Measurements from ENCODE around the gene HERC2. TPM values are rescaled to one million over a fixed set of nuclear protein-coding genes. Genes with fewer than 3 reads are reported as not detected.
A peak's percentile ranks its signal among the peaks of the same experiment; 100 is the strongest.
"Not testable (repeated sequence)": the region's sequence is repeated elsewhere in the genome, so short reads cannot be mapped to it uniquely, and the experiment has no call there.

Gene HERC2
- total RNA-seq, 1 donor from 2014 or later = 39.0 TPM

GRCh38 chr15:28243901-28244300 lies 78.1 kb downstream of the HERC2 start:
- intact Hi-C loops (cut with DNase I) = no loop called here
- DNase-seq (ENCODE audit: missing footprints) (no peak), ATAC-seq (no peak)

DNA sequence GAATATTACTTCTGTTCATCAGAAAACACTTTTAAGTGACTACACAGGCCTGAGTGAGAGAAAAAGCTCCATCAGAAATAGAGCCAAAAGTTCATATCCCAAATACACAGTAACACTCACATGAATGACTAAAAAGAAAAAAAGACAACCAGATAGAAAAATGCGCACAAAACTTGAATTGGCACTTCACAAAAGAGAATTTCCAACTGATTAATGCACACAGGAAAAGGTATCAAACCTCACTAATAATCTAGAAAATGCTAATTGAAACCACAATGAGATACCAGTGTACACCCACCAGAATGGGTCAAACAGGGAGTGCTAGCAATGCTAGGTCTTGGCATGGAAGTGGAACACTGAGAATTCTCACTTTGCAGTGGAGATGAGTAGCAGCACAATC lies 78.6 kb downstream of the HERC2 start:
- no peak for DNase-seq (ENCODE audit: missing footprints)
- intact Hi-C loops (cut with DNase I) = no loop called here
- no peak for ATAC-seq

GRCh38 chr15:28238296-28238695 lies 83.7 kb downstream of the HERC2 start:
- ATAC-seq; intact Hi-C loops (cut with DNase I); DNase-seq (ENCODE audit: missing footprints): not testable (repeated sequence)

- DNase-seq (ENCODE audit: missing footprints); ATAC-seq; intact Hi-C loops (cut with DNase I): not testable (repeated sequence)
These were observed 90.2 kb downstream of the HERC2 start for GRCh38 chr15:28231743-28232142.

- ATAC-seq = not testable (repeated sequence)
These were observed 90.6 kb downstream of the HERC2 start for GRCh38 chr15:28231336-28231735.

DNA sequence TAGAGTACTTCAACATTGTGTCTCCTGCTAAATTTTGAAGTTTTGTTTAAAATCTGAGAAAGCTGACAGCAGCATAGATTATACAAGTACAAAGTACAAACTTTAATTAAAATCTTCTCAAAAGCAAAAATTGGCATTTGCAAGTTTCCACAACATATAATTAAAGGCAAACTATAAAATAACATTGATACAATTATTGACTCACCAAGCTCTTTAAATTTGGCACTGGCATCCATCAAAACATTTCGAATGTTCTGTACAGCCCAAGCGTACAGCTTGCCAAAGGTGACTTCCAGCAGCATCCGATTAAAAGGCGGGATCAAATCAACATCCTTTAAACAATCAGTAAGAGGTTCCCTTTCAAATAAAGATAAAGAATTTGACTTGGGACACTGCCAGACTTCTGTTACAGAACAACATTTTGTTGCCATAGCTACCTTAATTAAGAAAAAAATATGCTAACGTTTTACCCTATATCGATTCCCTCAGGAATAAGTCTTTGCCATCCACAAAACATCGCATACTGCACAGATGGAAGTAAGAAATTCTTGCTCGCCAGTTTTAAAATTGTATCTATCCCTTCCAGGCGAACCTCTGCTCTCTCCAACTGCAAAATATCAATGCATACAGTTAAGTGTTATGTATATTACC lies 92.9 kb downstream of the HERC2 start:
- ATAC-seq; intact Hi-C loops (cut with DNase I); DNase-seq (ENCODE audit: missing footprints): not testable (repeated sequence)

More at GRCh38 chr15:28231336-28231735, 90.6 kb downstream of the HERC2 start:
- DNase-seq (ENCODE audit: missing footprints); intact Hi-C loops (cut with DNase I): not testable (repeated sequence)

DNA sequence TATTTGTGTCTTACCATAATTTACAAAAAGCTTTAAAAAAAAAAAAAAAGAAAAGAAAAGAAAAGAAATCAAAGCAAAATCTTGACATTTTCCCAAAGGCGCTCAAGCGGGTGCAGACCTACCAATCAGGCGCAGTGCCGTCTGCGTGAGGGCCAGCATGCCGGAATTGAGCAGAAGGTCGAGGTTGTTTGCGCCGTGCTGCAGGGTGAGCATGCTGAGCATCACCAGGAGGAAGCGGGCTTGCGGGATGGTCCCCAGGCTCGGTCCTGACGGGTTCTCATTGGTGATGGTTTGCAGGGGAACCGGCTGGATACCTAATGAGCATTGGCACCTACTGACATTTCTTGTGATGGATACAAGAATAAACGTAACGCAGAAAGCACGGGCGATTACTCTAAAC lies 93.9 kb downstream of the HERC2 start:
- no peak for ATAC-seq
- intact Hi-C loops (cut with DNase I) = no loop called here

DNA sequence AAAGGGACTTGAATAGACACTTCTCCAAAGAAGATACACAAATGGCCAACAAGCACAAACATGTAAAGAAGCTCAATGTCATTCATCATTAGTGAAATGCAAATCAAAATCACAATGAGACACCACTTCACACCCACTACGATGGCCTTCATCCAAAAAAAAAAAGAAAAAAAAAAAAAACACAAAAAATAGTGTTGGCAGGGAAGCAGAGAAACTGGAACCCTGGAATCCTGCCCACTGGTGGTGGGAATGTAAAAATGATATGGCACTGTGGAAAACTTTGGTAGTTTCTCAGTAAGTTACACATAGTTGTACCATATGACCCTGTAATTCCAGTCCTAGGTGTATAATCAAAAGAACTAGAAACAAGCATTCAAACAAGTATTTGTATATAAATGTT lies 94.7 kb downstream of the HERC2 start:
- DNase-seq (ENCODE audit: missing footprints); ATAC-seq; intact Hi-C loops (cut with DNase I): not testable (repeated sequence)

More for the DNA sequence above, 93.9 kb downstream of the HERC2 start:
- DNase-seq (ENCODE audit: missing footprints) = no peak

DNA sequence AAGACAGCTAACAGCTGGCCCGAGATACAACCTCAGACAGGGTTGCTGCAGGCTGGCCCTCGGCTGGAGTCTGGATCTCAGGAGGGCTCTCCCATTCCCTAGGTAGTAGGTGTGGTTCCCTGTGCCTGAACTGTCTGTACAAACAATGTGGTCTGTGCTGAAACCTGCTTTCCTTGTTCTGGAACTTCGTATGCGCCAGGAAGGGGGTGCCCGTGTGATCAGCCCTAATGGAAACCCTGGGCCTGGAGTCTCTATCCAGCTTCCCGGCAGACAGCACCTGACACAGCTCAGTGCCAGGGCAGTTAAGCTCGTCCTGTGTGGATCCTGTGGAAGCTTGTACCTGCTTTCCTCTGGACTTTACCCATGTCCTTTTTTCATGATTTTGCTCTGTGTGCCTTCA lies 99.4 kb downstream of the HERC2 start:
- ATAC-seq; DNase-seq (ENCODE audit: missing footprints); intact Hi-C loops (cut with DNase I): not testable (repeated sequence)

DNA sequence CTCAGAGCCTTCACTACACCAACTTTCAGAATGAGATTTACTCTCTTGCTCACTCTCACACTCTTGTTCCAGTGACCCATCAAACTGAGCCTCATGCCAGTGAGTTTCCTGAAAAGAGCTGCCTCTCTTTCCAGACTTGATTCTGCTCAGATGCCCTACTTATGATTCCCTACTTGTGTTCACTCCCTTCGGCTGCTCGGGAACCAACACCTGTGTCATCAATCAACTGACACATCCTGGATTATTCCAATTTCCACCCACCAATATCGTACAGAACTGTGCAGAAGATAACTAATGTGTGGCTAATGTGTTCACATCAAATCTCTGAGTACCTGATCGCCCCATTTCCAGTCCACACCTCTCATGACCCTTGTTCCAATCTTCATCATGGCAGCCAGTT lies 100.3 kb downstream of the HERC2 start:
- DNase-seq (ENCODE audit: missing footprints); intact Hi-C loops (cut with DNase I); ATAC-seq: not testable (repeated sequence)

GRCh38 chr15:28219116-28219515 lies 102.9 kb downstream of the HERC2 start:
- intact Hi-C loops (cut with DNase I) = no loop called here
- no peak for ATAC-seq

DNA sequence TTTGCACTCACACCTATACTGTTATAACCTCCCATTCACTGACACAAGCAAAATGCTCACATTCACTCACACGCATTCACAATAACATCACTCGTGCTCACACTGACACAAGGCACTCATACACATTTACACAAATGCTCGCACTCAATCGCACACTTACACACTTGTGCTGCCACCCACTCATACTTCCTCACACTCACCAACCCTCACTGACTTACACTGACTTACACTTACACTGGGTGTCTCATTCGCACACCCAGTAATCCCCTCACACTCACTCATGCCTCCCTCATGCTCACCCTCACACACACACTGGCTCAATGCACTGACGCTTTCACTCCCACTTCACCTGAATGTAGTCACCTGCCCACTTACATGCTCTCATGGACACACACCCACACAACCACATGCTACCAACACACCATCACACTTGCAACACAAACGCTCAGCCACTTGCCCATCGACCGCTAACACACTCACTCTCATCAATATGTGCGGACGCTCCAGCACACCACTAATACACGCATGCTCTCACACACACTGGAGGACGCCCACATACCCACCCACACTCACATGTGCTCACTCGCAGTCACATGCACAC lies 104.9 kb downstream of the HERC2 start:
- ATAC-seq; intact Hi-C loops (cut with DNase I); DNase-seq (ENCODE audit: missing footprints): not testable (repeated sequence)

More at GRCh38 chr15:28219116-28219515, 102.9 kb downstream of the HERC2 start:
- peak; percentile 58 for DNase-seq (ENCODE audit: missing footprints)

- ATAC-seq; DNase-seq (ENCODE audit: missing footprints); intact Hi-C loops (cut with DNase I): not testable (repeated sequence)
These were observed 106.5 kb downstream of the HERC2 start for GRCh38 chr15:28215521-28215920.

- ATAC-seq; DNase-seq (ENCODE audit: missing footprints); intact Hi-C loops (cut with DNase I): not testable (repeated sequence)
These were observed 107.8 kb downstream of the HERC2 start for GRCh38 chr15:28214006-28214790.

DNA sequence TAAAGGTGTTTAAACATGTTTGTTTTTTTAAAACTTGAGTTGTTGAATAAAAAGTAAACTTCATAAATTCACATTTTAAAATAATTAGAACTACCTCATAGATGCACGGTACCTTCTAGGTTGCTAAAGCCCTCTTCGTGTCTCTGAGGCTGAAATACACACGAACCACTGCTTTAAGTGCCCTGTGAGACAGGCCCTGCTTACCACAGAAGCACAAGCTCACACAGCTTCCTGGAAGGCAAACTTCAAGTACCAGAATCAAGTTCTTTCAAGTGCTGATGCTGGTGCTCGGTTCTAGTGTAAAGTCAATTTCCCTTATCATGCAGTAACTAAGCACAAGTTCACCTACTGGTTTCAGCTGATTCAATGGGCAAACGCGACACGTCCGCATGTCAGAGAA lies 108.6 kb downstream of the HERC2 start:
- ATAC-seq; DNase-seq (ENCODE audit: missing footprints); intact Hi-C loops (cut with DNase I): not testable (repeated sequence)

DNA sequence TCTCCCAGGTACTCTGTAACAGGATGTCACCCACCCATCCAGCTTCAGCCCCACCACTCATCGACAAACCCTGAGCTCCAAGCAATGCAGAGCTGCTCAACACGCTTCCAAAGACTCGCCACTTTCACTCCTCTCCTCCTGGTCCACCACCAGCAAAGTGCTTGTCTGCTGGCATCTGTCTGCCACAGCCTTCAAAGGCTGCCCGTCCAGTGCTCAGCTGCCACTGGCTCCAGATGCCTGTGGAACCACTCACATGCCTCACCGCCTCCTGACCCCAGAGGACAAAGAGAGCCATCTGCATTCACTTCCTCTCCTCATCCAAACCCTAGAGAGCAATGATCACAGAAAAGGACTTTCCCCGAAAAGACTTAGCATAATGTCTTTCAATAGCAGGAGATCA lies 113.4 kb downstream of the HERC2 start:
- DNase-seq (ENCODE audit: missing footprints) = no peak
- peak; percentile 69 for ATAC-seq
- intact Hi-C loops (cut with DNase I) = no loop called here

DNA sequence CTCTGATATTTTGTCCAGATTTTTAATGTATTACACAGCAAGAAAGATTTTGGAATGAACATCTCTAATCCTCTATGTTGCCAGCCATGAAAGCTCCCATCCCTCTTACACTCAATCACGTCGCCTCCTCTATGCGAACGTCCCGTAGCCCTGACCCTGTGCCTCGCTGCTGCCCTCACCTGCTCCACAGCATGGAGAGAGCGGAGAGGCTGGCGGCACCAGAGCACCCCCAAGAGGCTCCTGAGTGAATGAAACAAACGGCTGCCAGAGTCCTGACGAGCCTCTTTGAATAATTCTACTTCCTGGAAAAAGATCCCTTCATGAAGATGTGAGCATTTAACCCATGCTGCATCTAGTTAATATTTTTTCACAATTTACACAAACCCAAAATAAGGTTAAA lies 116.3 kb downstream of the HERC2 start:
- DNase-seq (ENCODE audit: missing footprints); intact Hi-C loops (cut with DNase I): not testable (repeated sequence)
- peak; percentile 29 for ATAC-seq

DNA sequence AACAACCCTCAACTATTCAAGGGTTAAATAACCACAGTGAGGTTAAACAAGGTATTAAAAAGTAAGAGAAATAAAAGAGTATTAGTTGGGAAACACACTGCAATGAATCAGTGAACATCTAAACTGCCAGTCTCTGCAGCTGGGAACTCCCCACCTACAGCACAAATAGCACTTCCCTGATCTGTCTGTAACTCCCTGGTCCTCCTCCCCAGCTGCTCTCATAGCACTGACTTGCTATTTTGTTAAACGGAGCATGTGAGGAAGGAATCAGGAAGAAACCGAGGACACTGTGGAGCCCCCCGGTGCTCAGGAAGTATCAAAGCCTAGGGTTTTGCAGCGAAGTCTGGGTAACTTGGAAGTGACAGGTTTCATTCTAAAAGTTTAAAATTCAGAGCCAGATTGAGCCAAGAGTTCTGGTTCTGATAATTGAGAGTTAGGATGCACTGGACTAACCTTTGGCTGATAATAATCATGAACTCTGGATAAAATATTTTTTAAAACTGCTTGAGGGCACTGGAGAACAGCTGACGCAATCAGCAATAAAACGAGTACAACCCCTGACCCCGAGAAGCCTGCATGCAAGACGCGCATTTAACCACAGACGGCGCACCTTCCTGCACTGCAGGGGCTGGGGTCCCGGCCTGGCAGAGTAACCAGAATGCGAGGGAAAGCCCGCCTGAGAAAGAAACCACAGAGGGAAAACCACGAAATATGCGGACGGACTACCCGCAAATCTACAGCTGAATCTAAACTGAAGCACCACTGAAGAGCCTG lies 118.7 kb downstream of the HERC2 start:
- ATAC-seq; intact Hi-C loops (cut with DNase I); DNase-seq (ENCODE audit: missing footprints): not testable (repeated sequence)

GRCh38 chr15:28202124-28202523 lies 119.9 kb downstream of the HERC2 start:
- ATAC-seq; intact Hi-C loops (cut with DNase I); DNase-seq (ENCODE audit: missing footprints): not testable (repeated sequence)
